Omental fat pad (tissue), 4 donors: ENCODE results near the gene SLC16A5. TPM values are rescaled to one million over a fixed set of nuclear protein-coding genes. Genes with fewer than 3 reads are reported as not detected.
"Not testable (repeated sequence)": the region's sequence is repeated elsewhere in the genome, so short reads cannot be mapped to it uniquely, and the experiment has no call there.

Experiments used
- ATAC-seq: fragments of 150-250 bp; one replicate; pipeline ENCODE4 v1.9.1; 2016; ENCODE audit warnings: mild to moderate bottlenecking, moderate library complexity; ENCODE audit not compliant: low FRiP score
- DNase-seq: peaks from one replicate; pipeline ENCODE4 v3.0.0-alpha.2; 2019; ENCODE audit warnings: low spot score
- CTCF ChIP-seq, 3 donors: fragments of 450-650 bp; IDR thresholded peaks; one replicate each; pipeline ENCODE4 v1.5.1; 2016 to 2017; ENCODE audit warnings: antibody characterized with exemption in 3 of 3, mild to moderate bottlenecking in 3 of 3, moderate library complexity in 2 of 3
- total RNA-seq, 4 donors: library from RNA; depleted of rRNA; stranded (reverse); fragments of >200 nt; gene quantifications; one replicate each; pipeline ENCODE4 v1.1.0, GENCODE V29; 2016

The SLC16A5 gene
- total RNA-seq, 4 donors from 2014 or later: 12.0 to 22.7 (median 16.4) TPM

DNA sequence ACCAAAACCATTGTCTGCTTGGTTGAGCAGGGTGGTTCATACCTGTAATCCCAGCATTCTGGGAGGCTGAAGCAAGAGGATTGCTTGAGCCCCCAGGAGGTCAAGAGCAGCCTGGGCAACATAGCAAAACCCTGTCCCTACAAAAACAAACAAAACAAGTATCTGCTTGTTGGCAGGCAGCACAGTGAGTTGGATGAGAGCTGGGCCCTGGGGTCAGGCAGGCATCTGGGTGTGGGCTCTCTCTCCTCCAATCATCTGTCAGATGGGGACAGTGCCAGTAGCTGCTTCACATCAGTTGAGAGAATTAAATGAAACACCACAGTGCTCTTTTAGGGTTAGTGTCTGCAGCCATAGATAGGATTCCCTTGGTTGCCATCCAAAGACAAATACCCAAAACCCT is 27.8 kb downstream of the SLC16A5 start:
- DNase-seq (no peak), ATAC-seq (no peak)
- TF ChIP-seq CTCF (IDR thresholded peaks at IDR 0.05): no peak

- TF ChIP-seq CTCF (IDR thresholded peaks at IDR 0.05): no peak
These were observed 29.0 kb downstream of the SLC16A5 start for GRCh38 chr17:75116737-75117136.

GRCh38 chr17:75118307-75118706 is 30.6 kb downstream of the SLC16A5 start:
- DNase-seq (no peak), ATAC-seq (no peak)
- no peak for TF ChIP-seq CTCF (IDR thresholded peaks at IDR 0.05)

More at GRCh38 chr17:75116737-75117136, 29.0 kb downstream of the SLC16A5 start:
- DNase-seq: no peak
- ATAC-seq: no peak

DNA sequence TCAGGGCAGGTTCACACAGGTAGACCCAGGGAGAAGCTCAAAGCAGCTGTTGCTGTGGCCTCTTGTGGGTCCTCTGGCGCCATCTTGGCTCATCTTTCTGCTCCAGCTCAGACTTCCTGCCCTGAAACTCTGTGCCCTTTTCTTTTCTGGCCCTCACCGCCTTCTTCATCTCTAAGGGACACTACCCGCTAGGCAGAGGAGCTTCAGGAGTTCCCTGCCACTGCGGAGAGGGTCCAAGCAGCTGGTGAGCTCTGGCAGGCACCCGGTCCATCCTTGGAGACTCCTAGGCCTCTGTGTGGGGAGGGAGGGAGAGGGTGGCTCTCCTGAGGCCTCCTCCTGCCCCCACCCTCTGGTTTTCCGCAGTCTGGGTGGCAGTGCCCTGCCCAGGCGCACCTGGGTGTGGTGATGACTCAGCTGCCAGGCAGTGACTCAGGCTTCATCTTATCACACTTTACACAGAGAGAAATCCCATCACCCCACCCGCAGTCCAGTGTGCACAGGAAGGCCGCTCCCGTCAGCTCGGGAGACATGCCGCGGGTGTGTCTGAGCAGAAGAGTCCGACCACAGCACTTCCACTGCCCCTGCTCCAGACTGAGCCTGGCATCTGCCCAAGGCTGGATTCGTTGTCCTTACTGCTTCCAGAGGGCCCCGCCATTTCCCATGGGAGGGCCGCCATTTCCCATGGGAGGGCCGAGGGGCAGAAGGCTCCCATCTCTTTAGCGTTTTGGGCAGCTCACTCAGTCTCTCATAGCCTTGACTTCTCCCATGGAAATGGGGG is 36.5 kb downstream of the SLC16A5 start:
- ATAC-seq (peak; percentile 95), DNase-seq (peak; percentile 67)
- TF ChIP-seq CTCF (IDR thresholded peaks at IDR 0.05): no peak

GRCh38 chr17:75124819-75125162 is 37.0 kb downstream of the SLC16A5 start:
- DNase-seq (no peak), ATAC-seq (peak; percentile 15)
- TF ChIP-seq CTCF (IDR thresholded peaks at IDR 0.05): no peak

DNA sequence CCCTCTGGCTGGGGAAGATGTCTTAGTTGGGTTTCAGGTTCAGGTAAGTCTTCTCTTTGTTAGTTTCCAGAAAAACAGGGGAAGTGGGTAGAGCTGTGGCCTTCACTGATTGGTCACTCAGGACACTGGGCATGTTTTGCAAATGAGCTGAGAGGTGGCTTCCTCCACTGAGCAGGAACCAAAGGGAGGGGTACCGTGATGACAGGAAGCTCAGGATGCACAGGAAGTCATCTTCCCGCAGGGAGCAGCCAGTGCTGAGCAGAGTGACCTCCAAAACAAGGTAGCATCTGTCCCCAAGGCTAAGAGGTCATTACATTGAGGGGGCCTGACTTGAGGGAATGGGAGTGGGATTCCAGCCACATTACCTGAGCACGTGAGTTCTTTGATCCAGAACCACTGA is 38.2 kb downstream of the SLC16A5 start:
- ATAC-seq: no peak
- TF ChIP-seq CTCF (IDR thresholded peaks at IDR 0.05): no peak
- no peak for DNase-seq

DNA sequence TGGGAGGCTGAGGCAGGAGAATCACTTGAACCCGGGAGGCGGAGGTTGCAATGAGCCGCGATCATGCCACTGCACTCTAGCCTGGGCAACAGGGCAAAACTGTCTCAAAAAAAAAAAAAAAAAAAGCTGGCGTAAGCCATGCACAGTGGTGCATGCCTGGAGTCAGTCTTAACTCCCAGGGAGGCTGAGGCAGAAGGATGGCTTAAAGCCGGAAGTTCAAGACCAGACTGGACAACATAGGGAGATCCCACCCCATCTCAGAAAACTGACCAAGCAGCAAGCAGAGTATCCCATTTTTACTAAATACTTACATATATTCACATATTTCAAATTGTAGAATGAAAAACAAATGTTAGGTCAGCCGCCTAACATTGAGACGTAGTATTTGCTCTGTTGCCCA is 39.2 kb downstream of the SLC16A5 start:
- DNase-seq (no peak), ATAC-seq (no peak)
- TF ChIP-seq CTCF (IDR thresholded peaks at IDR 0.05): no peak

- not testable (repeated sequence) for DNase-seq, ATAC-seq
These were observed 40.2 kb downstream of the SLC16A5 start for GRCh38 chr17:75127936-75128335.
